ENCODE measurements around the gene DBF4. TPM values are rescaled to one million over a fixed set of nuclear protein-coding genes. Genes with fewer than 3 reads are reported as not detected.
A peak's percentile ranks its signal among the peaks of the same experiment; 100 is the strongest.

Gene DBF4
- total and polyA plus RNA-seq, 2 of the 13 experiments (the other 11 are each of a cell fraction or from before 2014, with no cell fraction given) = 5.0 to 64.4 TPM

- TF ChIP-seq ZNF407 (CRISPR knock-in tag; IDR thresholded peaks at IDR 0.05; ENCODE audit: not compliant biosample characterization) (peak; percentile 68), ARID3A (IDR thresholded peaks at IDR 0.05; ENCODE audit: low read depth, low read length) (no peak), ZNF598 (CRISPR knock-in tag; IDR thresholded peaks at IDR 0.05; ENCODE audit: borderline replicate concordance) (peak; percentile 12; the same call in 1 of the 2 replicates), IRF2 (CRISPR knock-in tag; IDR thresholded peaks at IDR 0.05) (no peak; the same call in 1 of the 2 replicates), CREM (IDR thresholded peaks at IDR 0.05) (peak; percentile 21; the same call in 1 of the 2 replicates), CREM (CRISPR knock-in tag; IDR thresholded peaks at IDR 0.05) (no peak), STAG1 (CRISPR knock-in tag; IDR thresholded peaks at IDR 0.05) (no peak), ZBTB20 (CRISPR knock-in tag; IDR thresholded peaks at IDR 0.05; ENCODE audit: borderline replicate concordance, low read depth) (no peak), SNAPC5 (CRISPR knock-in tag; IDR thresholded peaks at IDR 0.05; ENCODE audit: borderline replicate concordance) (peak; percentile 24; the same call in 1 of the 2 replicates), YEATS2 (CRISPR knock-in tag; IDR thresholded peaks at IDR 0.05; ENCODE audit: borderline replicate concordance) (peak; percentile 49; the same call in 1 of the 2 replicates), KLF15 (CRISPR knock-in tag; IDR thresholded peaks at IDR 0.05; ENCODE audit: borderline replicate concordance) (no peak; the same call in 1 of the 2 replicates)
- TF ChIP-seq, protein P1, sequence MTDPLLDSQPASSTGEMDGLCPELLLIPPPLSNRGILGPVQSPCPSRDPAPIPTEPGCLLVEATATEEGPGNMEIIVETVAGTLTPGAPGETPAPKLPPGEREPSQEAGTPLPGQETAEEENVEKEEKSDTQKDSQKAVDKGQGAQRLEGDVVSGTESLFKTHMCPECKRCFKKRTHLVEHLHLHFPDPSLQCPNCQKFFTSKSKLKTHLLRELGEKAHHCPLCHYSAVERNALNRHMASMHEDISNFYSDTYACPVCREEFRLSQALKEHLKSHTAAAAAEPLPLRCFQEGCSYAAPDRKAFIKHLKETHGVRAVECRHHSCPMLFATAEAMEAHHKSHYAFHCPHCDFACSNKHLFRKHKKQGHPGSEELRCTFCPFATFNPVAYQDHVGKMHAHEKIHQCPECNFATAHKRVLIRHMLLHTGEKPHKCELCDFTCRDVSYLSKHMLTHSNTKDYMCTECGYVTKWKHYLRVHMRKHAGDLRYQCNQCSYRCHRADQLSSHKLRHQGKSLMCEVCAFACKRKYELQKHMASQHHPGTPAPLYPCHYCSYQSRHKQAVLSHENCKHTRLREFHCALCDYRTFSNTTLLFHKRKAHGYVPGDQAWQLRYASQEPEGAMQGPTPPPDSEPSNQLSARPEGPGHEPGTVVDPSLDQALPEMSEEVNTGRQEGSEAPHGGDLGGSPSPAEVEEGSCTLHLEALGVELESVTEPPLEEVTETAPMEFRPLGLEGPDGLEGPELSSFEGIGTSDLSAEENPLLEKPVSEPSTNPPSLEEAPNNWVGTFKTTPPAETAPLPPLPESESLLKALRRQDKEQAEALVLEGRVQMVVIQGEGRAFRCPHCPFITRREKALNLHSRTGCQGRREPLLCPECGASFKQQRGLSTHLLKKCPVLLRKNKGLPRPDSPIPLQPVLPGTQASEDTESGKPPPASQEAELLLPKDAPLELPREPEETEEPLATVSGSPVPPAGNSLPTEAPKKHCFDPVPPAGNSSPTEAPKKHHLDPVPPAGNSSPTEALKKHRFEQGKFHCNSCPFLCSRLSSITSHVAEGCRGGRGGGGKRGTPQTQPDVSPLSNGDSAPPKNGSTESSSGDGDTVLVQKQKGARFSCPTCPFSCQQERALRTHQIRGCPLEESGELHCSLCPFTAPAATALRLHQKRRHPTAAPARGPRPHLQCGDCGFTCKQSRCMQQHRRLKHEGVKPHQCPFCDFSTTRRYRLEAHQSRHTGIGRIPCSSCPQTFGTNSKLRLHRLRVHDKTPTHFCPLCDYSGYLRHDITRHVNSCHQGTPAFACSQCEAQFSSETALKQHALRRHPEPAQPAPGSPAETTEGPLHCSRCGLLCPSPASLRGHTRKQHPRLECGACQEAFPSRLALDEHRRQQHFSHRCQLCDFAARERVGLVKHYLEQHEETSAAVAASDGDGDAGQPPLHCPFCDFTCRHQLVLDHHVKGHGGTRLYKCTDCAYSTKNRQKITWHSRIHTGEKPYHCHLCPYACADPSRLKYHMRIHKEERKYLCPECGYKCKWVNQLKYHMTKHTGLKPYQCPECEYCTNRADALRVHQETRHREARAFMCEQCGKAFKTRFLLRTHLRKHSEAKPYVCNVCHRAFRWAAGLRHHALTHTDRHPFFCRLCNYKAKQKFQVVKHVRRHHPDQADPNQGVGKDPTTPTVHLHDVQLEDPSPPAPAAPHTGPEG (CRISPR knock-in tag; IDR thresholded peaks at IDR 0.05) = peak; percentile 65
These were observed at the start of gene DBF4, which contains the start of gene SLC25A40 (continued) for GRCh38 chr7:87876040-87876868.
